DOHH2 (cell line): ENCODE data around the gene EEF1AKMT3.

Experiments
- H3F3A ChIP-seq: fragments of 200-600 bp; sonication (generic), shearing (Covaris generic); 2 replicates; pipeline ENCODE4 v1.6.0; 2016; ENCODE audit warnings: antibody characterized with exemption, mild to moderate bottlenecking; ENCODE audit not compliant: control insufficient read depth, insufficient read depth
- H3K27ac ChIP-seq: fragments of 200-600 bp; sonication (generic); 2 replicates; pipeline ENCODE4 v1.5.1; 2014; ENCODE audit warnings: low read depth, mild to moderate bottlenecking, low read length, moderate library complexity
- H3K27me3 ChIP-seq: fragments of 200-600 bp; sonication (generic); 2 replicates; pipeline ENCODE4 v1.6.1; 2014; ENCODE audit warnings: mild to moderate bottlenecking, low read length, mixed read lengths; ENCODE audit not compliant: control insufficient read depth
- H3K36me3 ChIP-seq: fragments of 200-600 bp; sonication (generic); 2 replicates; pipeline ENCODE4 v1.6.1; 2014; ENCODE audit warnings: mild to moderate bottlenecking, low read length, moderate library complexity, mixed read lengths; ENCODE audit not compliant: control insufficient read depth
- H3K4me1 ChIP-seq: fragments of 200-600 bp; sonication (generic); 2 replicates; pipeline ENCODE4 v1.6.1; 2014; ENCODE audit warnings: mild to moderate bottlenecking, low read length, mixed read lengths; ENCODE audit not compliant: control insufficient read depth
- H3K4me2 ChIP-seq: fragments of 200-600 bp; sonication (generic); 2 replicates; pipeline ENCODE4 v1.6.0; 2014; ENCODE audit warnings: mild to moderate bottlenecking, low read length, moderate library complexity
- H3K4me3 ChIP-seq: fragments of 200-600 bp; sonication (generic); 2 replicates; pipeline ENCODE4 v1.5.1; 2014; ENCODE audit warnings: mild to moderate bottlenecking, low read length, mixed read lengths
- H3K79me2 ChIP-seq: fragments of 200-600 bp; sonication (generic); 2 replicates; pipeline ENCODE4 v1.6.1; 2014; ENCODE audit warnings: mild to moderate bottlenecking, low read length, mixed read lengths; ENCODE audit not compliant: control insufficient read depth
- H3K9me2 ChIP-seq: fragments of 200-600 bp; sonication (generic); replicated peaks from 2 replicates; pipeline ENCODE4 v1.6.1; 2014; ENCODE audit warnings: mild to moderate bottlenecking, low read length, mixed read lengths; ENCODE audit not compliant: control insufficient read depth
- H3K9me3 ChIP-seq: fragments of 200-600 bp; sonication (generic); 2 replicates; pipeline ENCODE4 v1.6.1; 2014; ENCODE audit warnings: antibody characterized with exemption, low read length, mixed read lengths; ENCODE audit not compliant: control insufficient read depth, insufficient read depth
- H4K20me1 ChIP-seq: fragments of 200-600 bp; sonication (generic); 2 replicates; pipeline ENCODE4 v1.6.0; 2014; ENCODE audit warnings: low read depth, mild to moderate bottlenecking, antibody characterized with exemption, low read length, moderate library complexity; ENCODE audit not compliant: control insufficient read depth, insufficient read depth
- CTCF ChIP-seq: fragments of 200-600 bp; sonication (generic); IDR thresholded peaks from one replicate; pipeline ENCODE4 v1.5.1; 2014; ENCODE audit warnings: antibody characterized with exemption, mild to moderate bottlenecking, low read depth, low read length; ENCODE audit not compliant: poor library complexity, severe bottlenecking
- EZH2phosphoT487 ChIP-seq: fragments of 200-600 bp; sonication (generic); IDR thresholded peaks from 2 replicates; pipeline ENCODE4 v1.6.1; 2017; ENCODE audit warnings: borderline replicate concordance, mild to moderate bottlenecking, antibody characterized with exemption, low read length, moderate library complexity, mixed read lengths

EEF1AKMT3 gene

GRCh38 chr12:57783861-57784260, 11.4 kb downstream of the EEF1AKMT3 start:
- no peaks in the 10 kb centered on the region for H3K9me3 ChIP-seq
- H3K79me2 ChIP-seq, result peaks cover 32% of the 10 kb centered on the region
- no peaks in the 10 kb centered on the region for H3K27me3 ChIP-seq
- H3F3A ChIP-seq, result no peaks in the 10 kb centered on the region
- peaks cover 21% of the 10 kb centered on the region for H3K4me1 ChIP-seq
- peaks cover 47% of the 10 kb centered on the region for H3K36me3 ChIP-seq
- H3K27ac ChIP-seq, result no peak overlapping the region
- H3K9me2 ChIP-seq, result no peaks in the 10 kb centered on the region
- H4K20me1 ChIP-seq, result peaks cover 4% of the 10 kb centered on the region; the same call in 1 of the 2 replicates
- H3K4me2 ChIP-seq, result peak overlapping the region; percentile 97
- H3K4me3 ChIP-seq, result peak overlapping the region; percentile 98; the same call in 1 of the 2 replicates
- TF ChIP-seq EZH2phosphoT487 (no peak), CTCF (no peak)

- H3K36me3 ChIP-seq, result peaks cover 72% of the 10 kb centered on the region
- no peaks in the 10 kb centered on the region for H4K20me1 ChIP-seq
- H3K9me2 ChIP-seq, result no peaks in the 10 kb centered on the region
- 0 out of 2 replicates have a peak, but pooled peaks cover 4% of the 10 kb centered on the region for H3K79me2 ChIP-seq
- H3K27ac ChIP-seq, result no peak overlapping the region
- no peaks in the 10 kb centered on the region for H3K4me1 ChIP-seq
- no peak overlapping the region for H3K4me3 ChIP-seq
- H3K9me3 ChIP-seq, result no peaks in the 10 kb centered on the region
- H3K4me2 ChIP-seq, result no peak overlapping the region
- TF ChIP-seq CTCF (no peak), EZH2phosphoT487 (no peak)
- peaks cover 7% of the 10 kb centered on the region; the same call in 1 of the 2 replicates for H3F3A ChIP-seq
- H3K27me3 ChIP-seq, result no peaks in the 10 kb centered on the region
These were observed 21.5 kb downstream of the EEF1AKMT3 start for GRCh38 chr12:57793920-57794319.

GRCh38 chr12:57795354-57795753, 22.9 kb downstream of the EEF1AKMT3 start:
- H3K9me2 ChIP-seq, result no peaks in the 10 kb centered on the region
- no peaks in the 10 kb centered on the region for H3K4me1 ChIP-seq
- H4K20me1 ChIP-seq, result no peaks in the 10 kb centered on the region
- no peak overlapping the region for H3K4me3 ChIP-seq
- H3K36me3 ChIP-seq, result peaks cover 69% of the 10 kb centered on the region
- TF ChIP-seq CTCF, result no peak
- TF ChIP-seq EZH2phosphoT487, result no peak
- H3K27ac ChIP-seq, result no peak overlapping the region
- no peak overlapping the region for H3K4me2 ChIP-seq
- no peaks in the 10 kb centered on the region for H3K27me3 ChIP-seq
- no peaks in the 10 kb centered on the region for H3K9me3 ChIP-seq
- H3F3A ChIP-seq, result peaks cover 7% of the 10 kb centered on the region; the same call in 1 of the 2 replicates
- H3K79me2 ChIP-seq, result 0 out of 2 replicates have a peak, but pooled peaks cover under 1% of the 10 kb centered on the region
